GM18868 (cell line): ENCODE measurements around the gene MIEN1.
"Not testable (repeated sequence)": the region's sequence is repeated elsewhere in the genome, so short reads cannot be mapped to it uniquely, and the experiment has no call there.

Source experiments
- ATAC-seq: cut with Tn5 transposase; IDR thresholded peaks from one replicate; pipeline ENCODE4 v1.9.1; 2021; ENCODE audit warnings: mild to moderate bottlenecking, moderate library complexity; ENCODE audit not compliant: unreplicated experiment

The MIEN1 gene

GRCh38 chr17:39742126-39742855, 12.0 kb upstream of the MIEN1 start:
- ATAC-seq, result no peak

- ATAC-seq, result no peak
These were observed 10.2 kb upstream of the MIEN1 start for GRCh38 chr17:39740357-39741111.

- no peak for ATAC-seq
These were observed 9.6 kb upstream of the MIEN1 start for GRCh38 chr17:39739885-39740356.

- no peak for ATAC-seq
These were observed 8.9 kb upstream of the MIEN1 start for GRCh38 chr17:39738983-39739884.

- no peak for ATAC-seq
These were observed 8.2 kb upstream of the MIEN1 start for GRCh38 chr17:39738568-39738901.

GRCh38 chr17:39737760-39738567, 7.6 kb upstream of the MIEN1 start, which contains the start of gene GRB7:
Gene GRB7, plus strand, starts transcription at chr17:39737938. Its CDS starts 4,364 bp downstream, at chr17:39742302.
- ATAC-seq, result no peak

- no peak for ATAC-seq
These were observed 7.0 kb upstream of the MIEN1 start for GRCh38 chr17:39737206-39737759.

- ATAC-seq, result no peak
These were observed 6.2 kb upstream of the MIEN1 start for GRCh38 chr17:39736319-39737165.

- no peak for ATAC-seq
These were observed 5.5 kb upstream of the MIEN1 start for GRCh38 chr17:39735882-39736281.

- no peak for ATAC-seq
These were observed 2.3 kb upstream of the MIEN1 start for GRCh38 chr17:39732586-39732985.

- ATAC-seq, result no peak
These were observed 966 bp downstream of the MIEN1 start for GRCh38 chr17:39729280-39729851.

GRCh38 chr17:39727556-39727955, 2.8 kb downstream of the MIEN1 start:
- no peak for ATAC-seq

GRCh38 chr17:39726617-39727016, 3.7 kb downstream of the MIEN1 start:
- ATAC-seq, result no peak

- ATAC-seq, result not testable (repeated sequence)
These were observed 4.4 kb downstream of the MIEN1 start for GRCh38 chr17:39725923-39726322.

GRCh38 chr17:39724731-39725130, 5.6 kb downstream of the MIEN1 start:
- ATAC-seq, result no peak

- no peak for ATAC-seq
These were observed 7.1 kb downstream of the MIEN1 start for GRCh38 chr17:39722965-39723848.

GRCh38 chr17:39722104-39722503, 8.2 kb downstream of the MIEN1 start:
- no peak for ATAC-seq
